K562 (cell line): ENCODE data around the gene UFC1. TPM values are rescaled to one million over a fixed set of nuclear protein-coding genes. Genes with fewer than 3 reads are reported as not detected.

Experiments used
- FOXP1 ChIP-seq: sonication (generic); formaldehyde crosslinking; IDR thresholded peaks from 2 replicates; pipeline ENCODE4 v1.8.0; 2022; ENCODE audit warnings: mild to moderate bottlenecking, missing genetic modification reagents
- GTF2E2 ChIP-seq: fragments of 200-800 bp; sonication (Bioruptor generic); IDR thresholded peaks from 2 replicates; pipeline ENCODE4 v1.6.1; 2016; ENCODE audit warnings: missing genetic modification characterization, missing compliant biosample characterization
- GTF2F1 ChIP-seq: IDR thresholded peaks from 2 replicates; pipeline ENCODE4 v1.6.1; 2011; ENCODE audit warnings: low read depth, low read length, improper control_type of control experiment
- HDAC6 ChIP-seq: IDR thresholded peaks from 2 replicates; pipeline ENCODE4 v1.6.1; 2012; ENCODE audit warnings: low read depth, mild to moderate bottlenecking, control low read depth, inconsistent platforms, low read length, moderate library complexity
- MEF2A ChIP-seq: IDR thresholded peaks from 2 replicates; pipeline ENCODE4 v1.6.1; 2011; ENCODE audit warnings: low read depth, mild to moderate bottlenecking, low read length, moderate library complexity; ENCODE audit not compliant: control insufficient read depth
- NR2F6 ChIP-seq: fragments of 450-650 bp; formaldehyde crosslinking; IDR thresholded peaks from 2 replicates; pipeline ENCODE4 v1.4.0; 2020; ENCODE audit warnings: mild to moderate bottlenecking
- SIRT6 ChIP-seq: IDR thresholded peaks from one replicate; pipeline ENCODE4 v1.6.1; 2012; ENCODE audit warnings: low read depth, mild to moderate bottlenecking, control low read depth, inconsistent platforms, low read length, moderate library complexity
- SRSF7 ChIP-seq: fragments of 200-400 bp; formaldehyde crosslinking; optimal IDR thresholded peaks from 2 replicates; pipeline ENCODE3; 2017; ENCODE audit warnings: mild to moderate bottlenecking, low read depth, low read length
- TFAM ChIP-seq: fragments of 250-450 bp; sonication (Bioruptor Pico); conservative IDR thresholded peaks from 2 replicates; pipeline ENCODE4 v1.5.0; 2021; ENCODE audit warnings: mild to moderate bottlenecking, moderate library complexity
- U2AF1 ChIP-seq: fragments of 200-400 bp; formaldehyde crosslinking; optimal IDR thresholded peaks from 2 replicates; pipeline ENCODE3; 2017; ENCODE audit warnings: mild to moderate bottlenecking, low read depth, low read length, moderate library complexity
- XRCC3 ChIP-seq: fragments of 450-650 bp; IDR thresholded peaks from 2 replicates; pipeline ENCODE4 v1.6.1; 2017; ENCODE audit warnings: mild to moderate bottlenecking, moderate library complexity
- XRCC4 ChIP-seq: IDR thresholded peaks from one replicate; pipeline ENCODE4 v1.6.1; 2011; ENCODE audit not compliant: insufficient read depth, insufficient read length; ENCODE audit errors: extremely low read depth
- ZNF12 ChIP-seq: sonication (generic); formaldehyde crosslinking; IDR thresholded peaks from 2 replicates; pipeline ENCODE4 v1.4.0; 2020; ENCODE audit warnings: mild to moderate bottlenecking, missing genetic modification reagents
- ZNF146 ChIP-seq: IDR thresholded peaks from one replicate; pipeline ENCODE4 v1.6.1; 2018; ENCODE audit warnings: missing compliant biosample characterization; ENCODE audit not compliant: unreplicated experiment
- ZNF23 ChIP-seq: fragments of 250-450 bp; sonication (Bioruptor Pico); IDR thresholded peaks from 2 replicates; pipeline ENCODE4 v1.4.0; 2020; ENCODE audit warnings: mild to moderate bottlenecking
- ZNF232 ChIP-seq: sonication (generic); formaldehyde crosslinking; IDR thresholded peaks from 2 replicates; pipeline ENCODE4 v1.8.0; 2022; ENCODE audit warnings: mild to moderate bottlenecking, missing genetic modification reagents
- ZNF444 ChIP-seq: fragments of 250-450 bp; sonication (Bioruptor Pico); IDR thresholded peaks from 2 replicates; pipeline ENCODE4 v1.4.0; 2020; ENCODE audit warnings: mild to moderate bottlenecking, moderate library complexity
- polyA plus RNA-seq, 8 experiments: library from polyadenylated mRNA; depleted of rRNA in 4 of 8; stranded (reverse) in 5 of 8; unstranded in 3 of 8; fragments of >200 nt; fragmentation: Nextera tagmentation in 2 of 8; fragmentation: Illumina TruSeq in 1 of 8; extraction: Ambion mirVana in 2 of 8; extraction: Trizol in 1 of 8; gene quantifications; 2 replicates each; pipeline versions ENCODE4 v1.2.1 to v1.2.3, GENCODE V29; 2011 to 2014; ENCODE audit warnings: inconsistent platforms in 1 of 8, missing spikeins in 1 of 8
- total RNA-seq, 7 experiments: library from RNA; depleted of rRNA in 6 of 7; stranded (reverse); fragments of >200 nt in 6 of 7; fragmentation: Illumina TruSeq in 2 of 7; extraction: Trizol in 2 of 7; gene quantifications; 2 replicates each; pipeline versions ENCODE4 v1.2.1 to v1.2.3, GENCODE V29; 2011 to 2021; ENCODE audit warnings: low replicate concordance in 1 of 7
- TF ChIP-seq, protein P1 (sequence below): IDR thresholded peaks from 3 replicates; pipeline ENCODE4 v1.6.1; 2011; ENCODE audit warnings: borderline replicate concordance, mild to moderate bottlenecking; ENCODE audit not compliant: insufficient read length, insufficient read depth
- TF ChIP-seq, protein P2 (sequence below): fragments of 200-800 bp; sonication (Bioruptor generic); IDR thresholded peaks from 2 replicates; pipeline ENCODE4 v1.6.1; 2017; ENCODE audit warnings: missing genetic modification characterization, missing compliant biosample characterization
- TF ChIP-seq, protein P3 (sequence below): sonication (generic); formaldehyde crosslinking; IDR thresholded peaks from 2 replicates; pipeline ENCODE4 v1.8.1; 2023; ENCODE audit warnings: mild to moderate bottlenecking, missing genetic modification reagents
- TF ChIP-seq, protein P4 (sequence below): fragments of 250-450 bp; sonication (Bioruptor Pico); IDR thresholded peaks from 2 replicates; pipeline ENCODE4 v1.5.0; 2020; ENCODE audit warnings: mild to moderate bottlenecking, borderline replicate concordance
- TF ChIP-seq, protein P5 (sequence below): fragments of 250-450 bp; sonication (Bioruptor Pico); IDR thresholded peaks from 2 replicates; pipeline ENCODE4 v1.8.0; 2022; ENCODE audit warnings: moderate library complexity, mild to moderate bottlenecking, inconsistent platforms

Gene UFC1
- total and polyA plus RNA-seq, 9 of the 15 experiments (the other 6 are each of a cell fraction or from before 2014, with no cell fraction given) = 92.8 to 220 (median 161) TPM

DNA sequence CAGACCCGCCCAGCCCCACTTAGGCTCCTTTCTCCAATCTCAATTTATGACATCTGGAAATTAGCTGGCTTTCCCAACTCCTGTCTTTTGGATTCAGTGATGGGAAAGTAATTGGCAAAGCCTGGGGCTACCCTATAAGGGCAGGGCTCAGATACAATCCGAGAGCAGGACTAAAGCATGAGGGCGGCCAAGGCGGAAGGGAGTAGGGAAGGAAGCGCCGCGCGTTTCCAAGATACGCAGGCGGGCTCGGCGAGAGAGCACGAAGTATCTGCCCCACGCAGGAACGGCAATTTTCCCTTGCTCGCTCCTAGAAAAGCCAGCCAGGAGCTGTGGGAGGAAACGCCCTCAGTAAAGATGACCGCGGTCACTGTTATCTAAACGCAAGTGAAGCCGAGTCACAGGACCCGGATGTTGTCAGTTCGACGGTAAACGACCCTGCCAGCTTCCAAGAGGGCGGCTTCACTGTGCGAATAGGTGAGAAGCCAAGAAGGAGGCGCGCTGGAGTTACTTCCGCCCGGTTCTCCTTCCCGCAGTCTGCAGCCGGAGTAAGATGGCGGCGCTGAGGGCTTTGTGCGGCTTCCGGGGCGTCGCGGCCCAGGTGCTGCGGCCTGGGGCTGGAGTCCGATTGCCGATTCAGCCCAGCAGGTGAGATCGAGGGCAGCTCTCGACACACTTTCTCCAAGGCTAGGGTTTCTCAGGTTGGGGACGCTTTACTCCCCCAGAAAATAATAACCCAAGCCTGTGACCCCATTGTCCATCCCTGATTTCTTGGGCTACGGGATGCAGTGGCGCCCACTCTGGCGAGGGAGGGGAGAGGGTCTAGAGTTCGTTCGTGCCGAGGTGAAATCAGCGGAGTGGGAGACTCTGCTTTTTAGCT, 48.3 kb downstream of the UFC1 start, which contains the start of gene NDUFS2 (continued):
- TF ChIP-seq HDAC6 (no peak), NR2F6 (0 out of 2 replicates have a peak, but pooled peaks have one; percentile 52), GTF2F1 (peak; percentile 81; the same call in 1 of the 2 replicates), FOXP1 (CRISPR knock-in tag) (peak; percentile 85), XRCC3 (no peak), ZNF12 (CRISPR knock-in tag) (peak; percentile 39; the same call in 1 of the 2 replicates), ZNF23 (no peak), ZNF444 (CRISPR knock-in tag) (no peak), TFAM (no peak), SRSF7 (no peak), MEF2A (no peak), SIRT6 (no peak), U2AF1 (no peak), ZNF232 (no peak), XRCC4 (no peak), GTF2E2 (tag) (peak; percentile 99), ZNF146 (CRISPR knock-in tag) (no peak)
- TF ChIP-seq, protein P1, sequence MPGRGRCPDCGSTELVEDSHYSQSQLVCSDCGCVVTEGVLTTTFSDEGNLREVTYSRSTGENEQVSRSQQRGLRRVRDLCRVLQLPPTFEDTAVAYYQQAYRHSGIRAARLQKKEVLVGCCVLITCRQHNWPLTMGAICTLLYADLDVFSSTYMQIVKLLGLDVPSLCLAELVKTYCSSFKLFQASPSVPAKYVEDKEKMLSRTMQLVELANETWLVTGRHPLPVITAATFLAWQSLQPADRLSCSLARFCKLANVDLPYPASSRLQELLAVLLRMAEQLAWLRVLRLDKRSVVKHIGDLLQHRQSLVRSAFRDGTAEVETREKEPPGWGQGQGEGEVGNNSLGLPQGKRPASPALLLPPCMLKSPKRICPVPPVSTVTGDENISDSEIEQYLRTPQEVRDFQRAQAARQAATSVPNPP = no peak
- TF ChIP-seq, protein P2, sequence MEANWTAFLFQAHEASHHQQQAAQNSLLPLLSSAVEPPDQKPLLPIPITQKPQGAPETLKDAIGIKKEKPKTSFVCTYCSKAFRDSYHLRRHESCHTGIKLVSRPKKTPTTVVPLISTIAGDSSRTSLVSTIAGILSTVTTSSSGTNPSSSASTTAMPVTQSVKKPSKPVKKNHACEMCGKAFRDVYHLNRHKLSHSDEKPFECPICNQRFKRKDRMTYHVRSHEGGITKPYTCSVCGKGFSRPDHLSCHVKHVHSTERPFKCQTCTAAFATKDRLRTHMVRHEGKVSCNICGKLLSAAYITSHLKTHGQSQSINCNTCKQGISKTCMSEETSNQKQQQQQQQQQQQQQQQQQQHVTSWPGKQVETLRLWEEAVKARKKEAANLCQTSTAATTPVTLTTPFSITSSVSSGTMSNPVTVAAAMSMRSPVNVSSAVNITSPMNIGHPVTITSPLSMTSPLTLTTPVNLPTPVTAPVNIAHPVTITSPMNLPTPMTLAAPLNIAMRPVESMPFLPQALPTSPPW (CRISPR knock-in tag) = peak; percentile 57
- TF ChIP-seq, protein P3, sequence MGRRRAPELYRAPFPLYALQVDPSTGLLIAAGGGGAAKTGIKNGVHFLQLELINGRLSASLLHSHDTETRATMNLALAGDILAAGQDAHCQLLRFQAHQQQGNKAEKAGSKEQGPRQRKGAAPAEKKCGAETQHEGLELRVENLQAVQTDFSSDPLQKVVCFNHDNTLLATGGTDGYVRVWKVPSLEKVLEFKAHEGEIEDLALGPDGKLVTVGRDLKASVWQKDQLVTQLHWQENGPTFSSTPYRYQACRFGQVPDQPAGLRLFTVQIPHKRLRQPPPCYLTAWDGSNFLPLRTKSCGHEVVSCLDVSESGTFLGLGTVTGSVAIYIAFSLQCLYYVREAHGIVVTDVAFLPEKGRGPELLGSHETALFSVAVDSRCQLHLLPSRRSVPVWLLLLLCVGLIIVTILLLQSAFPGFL (CRISPR knock-in tag) = peak; percentile 66
- TF ChIP-seq, protein P4, sequence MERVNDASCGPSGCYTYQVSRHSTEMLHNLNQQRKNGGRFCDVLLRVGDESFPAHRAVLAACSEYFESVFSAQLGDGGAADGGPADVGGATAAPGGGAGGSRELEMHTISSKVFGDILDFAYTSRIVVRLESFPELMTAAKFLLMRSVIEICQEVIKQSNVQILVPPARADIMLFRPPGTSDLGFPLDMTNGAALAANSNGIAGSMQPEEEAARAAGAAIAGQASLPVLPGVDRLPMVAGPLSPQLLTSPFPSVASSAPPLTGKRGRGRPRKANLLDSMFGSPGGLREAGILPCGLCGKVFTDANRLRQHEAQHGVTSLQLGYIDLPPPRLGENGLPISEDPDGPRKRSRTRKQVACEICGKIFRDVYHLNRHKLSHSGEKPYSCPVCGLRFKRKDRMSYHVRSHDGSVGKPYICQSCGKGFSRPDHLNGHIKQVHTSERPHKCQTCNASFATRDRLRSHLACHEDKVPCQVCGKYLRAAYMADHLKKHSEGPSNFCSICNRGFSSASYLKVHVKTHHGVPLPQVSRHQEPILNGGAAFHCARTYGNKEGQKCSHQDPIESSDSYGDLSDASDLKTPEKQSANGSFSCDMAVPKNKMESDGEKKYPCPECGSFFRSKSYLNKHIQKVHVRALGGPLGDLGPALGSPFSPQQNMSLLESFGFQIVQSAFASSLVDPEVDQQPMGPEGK = no peak
- TF ChIP-seq, protein P5, sequence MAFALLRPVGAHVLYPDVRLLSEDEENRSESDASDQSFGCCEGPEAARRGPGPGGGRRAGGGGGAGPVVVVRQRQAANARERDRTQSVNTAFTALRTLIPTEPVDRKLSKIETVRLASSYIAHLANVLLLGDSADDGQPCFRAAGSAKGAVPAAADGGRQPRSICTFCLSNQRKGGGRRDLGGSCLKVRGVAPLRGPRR (CRISPR knock-in tag) = no peak
